RKO (cell line): ENCODE data around the gene HIRIP3.
"Not testable (repeated sequence)": the region's sequence is repeated elsewhere in the genome, so short reads cannot be mapped to it uniquely, and the experiment has no call there.

ENCODE experiments used
- DNase-seq: peaks from one replicate; pipeline ENCODE4 v3.0.0-alpha.2; 2016; ENCODE audit warnings: low spot score

The HIRIP3 gene

DNA sequence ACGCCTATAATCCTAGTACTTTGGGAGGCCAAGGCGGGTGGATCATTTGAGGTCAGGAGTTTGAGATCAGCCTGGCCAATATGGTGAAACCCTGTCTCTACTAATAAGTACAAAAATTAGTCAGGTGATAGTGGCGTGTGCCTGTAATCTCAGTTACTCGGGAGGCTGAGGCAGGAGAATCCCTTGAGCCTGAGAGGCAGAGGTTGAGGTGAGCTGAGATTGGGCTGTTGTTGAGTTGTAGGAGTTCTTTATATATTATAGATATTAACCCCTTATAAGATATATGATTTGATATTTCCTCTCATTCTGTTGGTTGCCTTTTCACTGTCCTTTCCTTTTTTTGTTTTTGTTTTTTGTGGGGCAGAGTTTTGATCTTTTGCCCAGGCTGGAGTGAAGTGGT lies 35.6 kb downstream of the HIRIP3 start:
- DNase-seq = not testable (repeated sequence)

- no peak for DNase-seq
Measured at GRCh38 chr16:29959293-29959692, 36.1 kb downstream of the HIRIP3 start.

- DNase-seq = no peak
Measured at GRCh38 chr16:29958756-29959155, 36.7 kb downstream of the HIRIP3 start.

GRCh38 chr16:29951625-29952365 lies 43.6 kb downstream of the HIRIP3 start:
- no peak for DNase-seq

DNA sequence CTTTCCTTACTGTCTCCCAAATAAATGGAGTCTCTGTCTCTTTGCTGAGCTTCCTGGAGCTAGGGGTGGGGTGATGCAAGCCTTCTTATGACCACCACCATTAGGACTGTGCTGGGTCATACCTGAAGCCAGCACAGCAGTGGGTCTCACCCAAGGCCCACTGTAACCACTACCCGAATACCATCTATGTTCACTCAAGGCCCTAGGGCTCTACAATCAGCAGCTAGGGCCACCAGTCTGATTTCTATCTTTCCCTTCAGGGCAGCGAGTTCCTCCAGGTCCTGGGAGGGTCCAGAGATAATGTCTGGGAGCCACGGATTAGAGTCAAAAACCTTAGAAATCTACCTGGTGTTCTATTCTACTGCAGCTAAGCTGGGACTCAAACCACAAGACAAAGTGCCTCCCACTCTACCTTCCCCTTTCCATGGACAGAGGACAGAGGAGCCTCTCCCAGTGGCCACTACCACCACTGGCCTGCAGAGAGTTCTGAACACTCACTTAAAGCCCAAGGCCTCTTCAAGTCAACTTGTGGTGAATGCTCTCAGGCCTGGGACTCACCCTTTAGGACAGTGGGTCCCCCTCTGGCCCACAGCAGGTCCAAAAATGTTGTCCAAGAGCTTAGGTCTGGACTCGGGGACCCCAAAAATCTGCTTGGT lies 44.5 kb downstream of the HIRIP3 start:
- no peak for DNase-seq

DNA sequence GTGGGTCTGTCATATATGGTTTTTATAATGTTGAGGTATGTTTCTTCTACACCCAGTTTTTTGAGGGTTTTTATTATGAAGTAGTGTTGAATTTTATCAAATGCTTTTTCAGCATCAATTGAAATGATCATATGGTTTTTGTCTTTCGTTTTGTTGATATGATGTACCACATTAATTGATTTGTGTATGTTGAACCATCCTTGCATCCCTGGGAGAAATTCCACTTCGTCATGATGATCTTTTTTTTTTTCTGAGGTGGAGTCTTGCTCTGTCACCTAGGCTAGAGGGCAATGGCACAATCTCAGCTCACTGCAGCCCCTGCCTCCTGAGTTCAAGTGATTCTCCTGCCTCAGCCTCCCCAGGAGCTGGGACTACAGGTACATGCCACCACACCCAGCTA lies 47.5 kb downstream of the HIRIP3 start:
- no peak for DNase-seq

GRCh38 chr16:29943846-29944799 lies 51.3 kb downstream of the HIRIP3 start:
- peak; percentile 98 for DNase-seq
